ENCODE measurements around the gene MYO7B.
A peak's percentile ranks its signal among the peaks of the same experiment; 100 is the strongest.
"Not testable (repeated sequence)": the region's sequence is repeated elsewhere in the genome, so short reads cannot be mapped to it uniquely, and the experiment has no call there.

Gene MYO7B

DNA sequence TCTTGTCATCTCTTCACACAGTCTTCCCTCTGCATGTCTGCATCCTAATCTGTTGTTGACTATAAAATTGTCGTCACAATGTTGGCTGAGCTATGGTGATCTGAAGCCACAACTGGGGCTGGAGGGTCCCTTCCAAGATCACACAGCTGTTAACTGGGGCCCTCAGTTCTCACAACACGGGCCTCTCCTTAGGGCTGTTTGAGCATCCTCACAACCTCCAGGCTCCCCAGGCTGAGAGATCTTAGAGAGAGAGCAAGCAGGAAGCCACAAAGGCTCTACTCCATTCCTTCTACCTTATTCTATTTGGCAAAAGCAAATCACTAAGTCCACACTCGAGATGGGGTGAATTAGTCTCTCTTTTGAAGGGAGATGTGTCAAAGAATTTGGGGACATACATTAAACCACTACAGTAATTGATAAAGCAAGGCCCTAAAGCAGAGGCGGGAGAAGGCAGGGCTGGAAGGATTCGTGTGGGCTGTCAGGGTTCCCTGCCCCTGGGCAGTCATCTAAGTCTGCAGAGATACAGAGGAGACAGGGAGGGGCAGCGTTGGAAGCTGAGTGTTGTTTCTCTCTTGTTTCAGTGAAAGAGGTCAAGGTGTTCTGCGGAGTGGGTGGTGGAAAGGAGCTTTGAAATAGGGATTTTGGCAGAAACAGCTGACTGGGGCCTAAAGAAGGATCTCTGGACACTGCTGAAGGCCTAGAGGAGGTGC lies 15.9 kb downstream of the MYO7B start:
- no peak for DNase-seq

DNA sequence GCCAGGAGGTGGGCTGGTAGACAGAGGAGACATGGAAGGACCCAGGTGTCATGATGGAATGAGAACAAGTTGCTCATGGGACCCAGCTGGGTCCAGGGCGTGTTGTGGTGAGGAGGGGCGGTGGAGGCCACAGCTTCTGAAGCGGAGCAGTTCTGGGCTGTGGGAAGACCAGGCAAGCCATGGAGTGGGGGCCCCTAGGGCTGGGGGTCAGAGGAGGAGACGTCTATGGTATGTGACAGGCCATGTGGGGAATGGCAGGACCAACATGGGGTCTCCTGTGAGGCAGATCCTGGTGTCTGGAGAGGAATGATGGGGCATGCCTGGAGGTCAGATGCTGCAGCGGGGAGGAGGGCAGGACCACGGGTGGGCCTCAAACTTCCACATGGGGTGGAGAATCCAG lies 16.9 kb downstream of the MYO7B start:
- DNase-seq: no peak

DNA sequence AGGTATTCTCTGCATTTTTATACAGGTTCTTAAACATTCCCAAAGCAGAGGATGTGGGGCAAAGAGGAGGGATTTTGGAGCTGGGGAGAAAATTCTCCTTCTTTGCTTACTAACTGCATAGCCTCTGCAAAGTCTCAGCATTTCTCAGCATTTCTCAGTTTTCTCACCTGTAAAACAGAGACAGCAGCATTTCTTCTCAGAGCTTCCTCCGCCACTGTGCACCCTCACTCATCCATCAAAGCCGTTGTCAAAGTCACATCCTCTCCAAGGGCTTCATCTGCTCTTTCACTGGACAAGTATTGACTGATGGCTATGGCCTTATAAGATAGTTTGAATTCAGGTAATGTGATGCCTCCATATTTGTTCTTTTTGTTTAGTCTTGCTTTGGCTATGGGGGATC lies 17.4 kb downstream of the MYO7B start:
- no peak for DNase-seq

- DNase-seq: no peak
Observed at GRCh38 chr2:127558911-127559310, 23.4 kb downstream of the MYO7B start.

DNA sequence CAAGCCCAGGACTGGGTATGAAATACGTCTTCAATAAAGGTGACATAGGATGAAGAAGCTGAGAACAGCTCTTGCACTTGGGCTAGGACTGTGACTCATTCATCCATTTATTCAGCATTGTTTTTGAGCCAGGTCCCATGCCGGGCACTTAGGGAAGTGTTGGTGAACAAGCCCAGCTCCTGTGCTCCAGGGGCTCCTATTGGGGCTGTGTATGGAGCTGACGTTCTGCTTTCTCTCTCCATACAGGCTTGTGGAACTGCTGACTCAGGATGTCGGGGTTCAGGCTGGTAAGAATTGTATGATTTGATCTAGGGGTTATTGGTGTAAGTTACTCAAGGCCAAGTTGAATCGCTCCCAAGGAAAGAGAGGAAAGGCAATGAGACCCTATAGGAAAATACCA lies 24.0 kb downstream of the MYO7B start:
- DNase-seq: no peak

GRCh38 chr2:127560201-127560930 lies 24.9 kb downstream of the MYO7B start:
- peak in 24 of 51 donors; percentile 3 to 57 (median 29) for DNase-seq

GRCh38 chr2:127560931-127561280 lies 25.4 kb downstream of the MYO7B start:
- peak in 3 of 51 donors; percentile 21 to 30 (median 22) for DNase-seq

- no peak for DNase-seq
Observed at GRCh38 chr2:127561371-127561770, 25.9 kb downstream of the MYO7B start.

DNA sequence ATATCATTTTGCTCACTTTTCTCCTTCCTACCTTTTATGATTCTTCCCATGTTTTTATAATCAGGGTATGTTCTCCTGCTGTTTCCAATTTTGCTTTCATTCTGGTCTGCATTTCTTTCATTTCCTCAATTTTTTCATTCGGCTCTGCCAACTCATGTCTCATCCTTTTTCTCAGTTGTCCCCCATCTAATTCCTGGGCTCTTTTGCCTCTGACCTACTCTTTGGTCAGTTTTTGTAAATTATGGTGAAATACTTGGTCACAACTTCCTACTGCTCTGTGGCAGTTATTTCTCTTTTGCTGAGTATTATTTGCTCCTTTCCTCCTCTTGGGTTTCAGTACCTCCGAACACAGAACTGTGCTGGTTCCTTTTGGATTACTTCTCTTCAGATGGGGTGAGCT lies 27.5 kb downstream of the MYO7B start:
- DNase-seq: no peak

DNA sequence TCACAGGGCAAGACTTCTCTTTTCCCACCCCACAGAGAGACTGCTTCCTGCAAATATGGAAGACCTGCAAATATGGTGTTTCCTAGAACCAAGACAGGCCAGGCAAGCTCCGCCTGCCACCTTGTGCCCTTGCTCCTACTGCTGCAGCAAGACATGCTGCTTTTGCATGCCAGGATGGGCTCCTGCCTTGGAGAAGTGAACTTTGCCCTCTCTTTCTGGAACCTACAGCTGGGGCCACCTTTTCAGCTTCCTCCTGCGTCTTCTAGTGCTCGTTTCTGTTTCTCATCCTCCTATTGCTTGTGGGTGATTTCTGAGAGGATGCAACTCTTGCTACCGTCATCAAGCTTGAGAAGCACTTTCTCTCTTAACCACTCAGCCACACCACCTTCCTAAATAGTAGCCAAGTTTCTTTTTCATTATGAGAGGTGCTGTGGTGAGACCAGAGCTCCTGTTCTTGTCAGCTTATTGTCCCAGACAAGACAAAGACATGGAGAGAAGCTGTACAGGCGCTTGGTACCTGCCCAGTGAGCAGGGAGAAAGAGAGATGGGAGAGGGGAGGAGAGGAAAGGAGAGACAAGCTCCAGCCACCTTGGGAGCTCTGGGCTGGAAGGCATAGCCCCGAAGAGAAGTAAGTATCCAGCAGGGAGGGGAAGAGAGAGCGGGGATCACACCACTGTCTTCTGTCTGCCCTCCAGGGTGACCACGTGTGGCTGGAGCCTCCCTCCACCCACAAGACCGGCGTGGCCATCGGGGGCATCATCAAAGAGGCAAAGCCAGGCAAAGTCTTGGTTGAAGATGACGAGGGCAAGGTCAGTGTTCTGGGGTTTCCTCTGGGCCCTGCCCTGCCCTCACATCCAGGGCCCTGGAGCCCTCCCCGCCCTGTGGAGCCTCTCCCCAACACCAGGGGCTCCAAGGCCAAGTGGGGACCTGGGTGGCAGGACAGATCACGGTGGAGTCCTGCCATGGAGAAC lies 28.3 kb downstream of the MYO7B start:
- DNase-seq: no peak

- DNase-seq: no peak
Observed at GRCh38 chr2:127564429-127565260, 29.2 kb downstream of the MYO7B start.

DNA sequence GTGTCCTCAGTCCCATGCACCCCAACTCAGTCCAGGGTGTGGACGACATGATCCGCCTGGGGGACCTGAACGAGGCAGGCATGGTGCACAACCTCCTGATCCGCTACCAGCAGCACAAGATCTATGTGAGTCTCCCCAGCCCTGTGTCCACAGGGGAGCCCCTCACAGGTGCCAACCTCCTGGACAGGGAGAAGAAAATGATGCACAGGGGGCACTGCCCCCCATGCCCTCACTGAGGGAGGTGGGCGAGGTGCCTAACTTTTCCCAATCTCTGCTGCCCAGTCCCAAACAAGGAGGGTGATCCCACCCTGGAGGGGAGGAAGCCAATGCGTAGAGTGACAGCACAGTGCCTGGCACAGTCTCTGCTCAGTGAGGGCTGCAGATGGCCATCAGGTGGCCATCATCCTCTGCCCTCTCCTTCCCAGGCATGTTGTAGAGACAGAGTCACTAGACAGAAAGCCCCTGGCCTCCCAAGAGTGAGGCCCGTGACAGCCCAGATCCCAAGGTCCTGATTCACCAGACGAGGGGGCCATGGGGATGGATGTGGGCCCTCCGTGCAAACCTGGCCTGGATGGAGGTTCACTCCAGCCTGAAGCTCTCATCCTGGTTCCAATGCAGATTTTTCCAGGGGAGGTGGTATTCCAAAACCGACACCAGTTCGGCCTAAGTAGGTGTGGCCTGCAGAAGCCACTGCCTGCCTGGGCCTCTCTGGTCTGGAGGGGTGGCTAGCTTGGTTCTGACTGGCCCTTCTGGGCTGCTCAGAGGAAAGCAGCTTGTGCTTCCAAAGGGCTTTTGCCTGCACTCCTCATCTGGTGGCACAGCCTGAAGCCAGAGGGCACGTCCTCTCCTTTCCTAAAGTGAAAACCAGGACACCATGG lies 30.0 kb downstream of the MYO7B start:
- no peak for DNase-seq

DNA sequence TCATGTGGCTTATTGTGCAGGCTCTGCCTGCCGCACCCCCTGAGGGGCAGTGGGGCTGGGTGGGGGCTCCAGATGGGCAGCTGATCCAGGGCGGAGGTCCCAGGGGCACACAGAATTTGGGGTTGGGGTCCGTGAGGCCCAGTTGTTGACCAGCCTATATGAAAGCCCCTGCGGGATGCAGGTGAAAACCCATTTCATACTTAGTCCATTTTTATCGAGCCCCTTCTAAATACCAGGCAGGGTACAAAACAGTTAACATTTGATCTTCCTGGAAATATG lies 30.6 kb downstream of the MYO7B start:
- DNase-seq: no peak

GRCh38 chr2:127566576-127566975 lies 31.1 kb downstream of the MYO7B start:
- no peak for DNase-seq

DNA sequence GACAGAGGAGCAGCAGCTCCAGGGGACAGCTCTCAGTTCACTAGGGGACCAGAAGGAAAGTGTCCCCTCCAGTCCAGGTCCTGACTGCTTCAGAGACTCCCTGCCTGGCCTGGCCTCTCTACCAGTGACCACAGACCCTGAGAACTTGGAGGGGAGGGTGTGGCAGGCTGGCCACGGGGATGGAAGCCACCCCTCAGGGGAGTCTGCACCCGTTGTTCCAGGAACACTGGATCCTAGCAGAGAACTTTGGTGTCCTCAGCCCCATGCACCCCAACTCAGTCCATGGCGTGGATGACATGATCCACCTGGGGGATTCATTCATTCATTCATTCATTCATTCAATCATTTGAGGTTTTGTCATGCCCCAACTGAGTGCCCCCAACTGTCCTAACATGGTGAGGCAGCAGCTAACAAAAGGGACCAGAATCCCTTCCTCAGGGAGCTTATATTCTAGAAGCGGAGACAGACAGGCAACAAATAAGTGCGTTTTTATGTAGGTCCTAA lies 31.9 kb downstream of the MYO7B start:
- no peak for DNase-seq

GRCh38 chr2:127568128-127568527 lies 32.6 kb downstream of the MYO7B start:
- no peak for DNase-seq

GRCh38 chr2:127569666-127570065 lies 34.2 kb downstream of the MYO7B start:
- DNase-seq: no peak

- DNase-seq: peak in 13 of 51 donors; percentile 5 to 47 (median 19)
Observed at GRCh38 chr2:127570282-127571250, 35.1 kb downstream of the MYO7B start.

DNA sequence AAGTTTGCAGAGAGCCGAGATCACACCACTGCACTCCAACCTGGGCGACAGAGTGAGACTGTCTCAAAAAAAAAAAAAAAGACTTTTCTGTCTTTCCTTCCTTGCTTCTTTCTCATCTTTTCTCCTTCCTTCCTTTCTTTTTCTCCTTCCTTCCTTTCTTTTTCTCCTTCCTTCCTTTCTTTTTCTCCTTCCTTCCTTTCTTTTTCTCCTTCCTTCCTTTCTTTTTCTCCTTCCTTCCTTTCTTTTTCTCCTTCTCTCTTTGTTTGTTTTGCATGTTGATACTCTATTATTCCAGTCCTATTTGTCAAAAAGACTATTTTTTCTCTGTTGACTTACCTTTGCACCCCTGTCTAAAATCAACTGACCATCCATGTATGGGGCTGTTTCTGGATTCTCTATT lies 36.9 kb downstream of the MYO7B start:
- not testable (repeated sequence) for DNase-seq
